Mucosa of rectum (tissue), 2 donors: ENCODE results near the gene SLC38A1.
A peak's percentile ranks its signal among the peaks of the same experiment; 100 is the strongest.

Source experiments
- H3K27ac ChIP-seq, 2 donors: one replicate each; pipeline ENCODE4 v1.7.0; 2013; ENCODE audit warnings: inconsistent platforms in 2 of 2, low read depth in 2 of 2, low read length in 2 of 2
- H3K27me3 ChIP-seq, 2 donors: one replicate each; pipeline ENCODE4 v1.7.0; 2013; ENCODE audit warnings: low read length in 2 of 2; ENCODE audit not compliant: control insufficient read depth in 2 of 2, insufficient read depth in 2 of 2
- H3K36me3 ChIP-seq, 2 donors: one replicate each; pipeline ENCODE4 v1.7.0; 2013; ENCODE audit warnings: low read length in 2 of 2; ENCODE audit not compliant: control insufficient read depth in 2 of 2, insufficient read depth in 2 of 2
- H3K4me1 ChIP-seq, 2 donors: one replicate each; pipeline ENCODE4 v1.7.0; 2013; ENCODE audit warnings: low read length in 2 of 2, mild to moderate bottlenecking in 1 of 2; ENCODE audit not compliant: control insufficient read depth in 2 of 2, insufficient read depth in 2 of 2
- H3K4me3 ChIP-seq, 2 donors: one replicate each; pipeline ENCODE4 v1.7.0; 2013; ENCODE audit warnings: low read length in 2 of 2
- H3K9ac ChIP-seq, 2 donors: one replicate each; pipeline ENCODE4 v1.7.0; 2013; ENCODE audit warnings: low read length in 2 of 2, low read depth in 1 of 2, mild to moderate bottlenecking in 1 of 2
- H3K9me3 ChIP-seq, 2 donors: one replicate each; pipeline ENCODE4 v1.7.0; 2013; ENCODE audit warnings: low read length in 2 of 2; ENCODE audit not compliant: control insufficient read depth in 2 of 2
- donor health status: healthy.
- donor health status: Normal muscosa, but diverticular disease.

The SLC38A1 gene

GRCh38 chr12:46158501-46158900, 110.3 kb downstream of the SLC38A1 start:
- no peaks in the 10 kb centered on the region for H3K27me3 ChIP-seq
- H3K4me3 ChIP-seq, result no peak overlapping the region
- H3K9me3 ChIP-seq, result no peaks in the 10 kb centered on the region
- no peak overlapping the region for H3K9ac ChIP-seq
- H3K36me3 ChIP-seq, result no peaks in the 10 kb centered on the region
- H3K4me1 ChIP-seq, result peaks cover 0 to 8% of the 10 kb centered on the region in 2 donors
- no peak overlapping the region for H3K27ac ChIP-seq

- Histone ChIP-seq H3K4me1 (peaks cover 0 to 8% of the 10 kb centered on the region in 2 donors), H3K9ac (no peak overlapping the region), H3K27ac (no peak overlapping the region)
Observed at GRCh38 chr12:46154221-46154985, 114.4 kb downstream of the SLC38A1 start.

GRCh38 chr12:46153268-46153872, 115.5 kb downstream of the SLC38A1 start:
- H3K27ac ChIP-seq, result no peak overlapping the region
- no peaks in the 10 kb centered on the region for H3K9me3 ChIP-seq
- H3K27me3 ChIP-seq, result no peaks in the 10 kb centered on the region
- H3K9ac ChIP-seq, result no peak overlapping the region
- H3K4me3 ChIP-seq, result no peak overlapping the region
- peaks cover 2 to 14% of the 10 kb centered on the region in 2 donors for H3K4me1 ChIP-seq
- H3K36me3 ChIP-seq, result no peaks in the 10 kb centered on the region

More at GRCh38 chr12:46154221-46154985, 114.4 kb downstream of the SLC38A1 start:
- Histone ChIP-seq H3K27me3 (no peaks in the 10 kb centered on the region), H3K4me3 (no peak overlapping the region), H3K36me3 (no peaks in the 10 kb centered on the region), H3K9me3 (no peaks in the 10 kb centered on the region)

- no peaks in the 10 kb centered on the region for H3K27me3 ChIP-seq
- H3K27ac ChIP-seq, result no peak overlapping the region
- peaks cover 4 to 19% of the 10 kb centered on the region in 2 donors for H3K4me1 ChIP-seq
- H3K9ac ChIP-seq, result no peak overlapping the region
- no peaks in the 10 kb centered on the region for H3K36me3 ChIP-seq
- H3K4me3 ChIP-seq, result no peak overlapping the region
- H3K9me3 ChIP-seq, result no peaks in the 10 kb centered on the region
Observed at GRCh38 chr12:46152456-46152855, 116.4 kb downstream of the SLC38A1 start.

- no peaks in the 10 kb centered on the region for H3K36me3 ChIP-seq
- no peaks in the 10 kb centered on the region for H3K27me3 ChIP-seq
- peak overlapping the region; percentile 26 to 49 for H3K27ac ChIP-seq
- no peak overlapping the region for H3K4me3 ChIP-seq
- no peak overlapping the region for H3K9ac ChIP-seq
- H3K9me3 ChIP-seq, result no peaks in the 10 kb centered on the region
- peaks cover 4 to 19% of the 10 kb centered on the region in 2 donors for H3K4me1 ChIP-seq
Observed at GRCh38 chr12:46150735-46151134, 118.1 kb downstream of the SLC38A1 start.

- H3K4me3 ChIP-seq, result peak overlapping the region in 1 of 2 donors; percentile 13
Observed at GRCh38 chr12:46149905-46150304, 118.9 kb downstream of the SLC38A1 start.

GRCh38 chr12:46149079-46149464, 119.8 kb downstream of the SLC38A1 start:
- Histone ChIP-seq H3K27ac (peak overlapping the region in 1 of 2 donors; percentile 3), H3K27me3 (no peaks in the 10 kb centered on the region), H3K9me3 (no peaks in the 10 kb centered on the region), H3K4me3 (no peak overlapping the region), H3K36me3 (no peaks in the 10 kb centered on the region), H3K4me1 (peaks cover 4 to 19% of the 10 kb centered on the region in 2 donors), H3K9ac (no peak overlapping the region)

More at GRCh38 chr12:46149905-46150304, 118.9 kb downstream of the SLC38A1 start:
- Histone ChIP-seq H3K4me1 (peaks cover 4 to 19% of the 10 kb centered on the region in 2 donors), H3K27me3 (no peaks in the 10 kb centered on the region), H3K9ac (no peak overlapping the region), H3K36me3 (no peaks in the 10 kb centered on the region), H3K9me3 (no peaks in the 10 kb centered on the region), H3K27ac (peak overlapping the region in 1 of 2 donors; percentile 25)

GRCh38 chr12:46148327-46149078, 120.3 kb downstream of the SLC38A1 start:
- Histone ChIP-seq H3K9me3 (no peaks in the 10 kb centered on the region), H3K4me3 (no peak overlapping the region), H3K9ac (no peak overlapping the region), H3K36me3 (no peaks in the 10 kb centered on the region), H3K27me3 (no peaks in the 10 kb centered on the region), H3K4me1 (peaks cover 4 to 19% of the 10 kb centered on the region in 2 donors), H3K27ac (peak overlapping the region in 1 of 2 donors; percentile 3)

- peaks cover 4 to 16% of the 10 kb centered on the region in 2 donors for H3K4me1 ChIP-seq
- no peak overlapping the region for H3K4me3 ChIP-seq
- no peak overlapping the region for H3K9ac ChIP-seq
- no peaks in the 10 kb centered on the region for H3K36me3 ChIP-seq
- H3K27ac ChIP-seq, result no peak overlapping the region
- H3K27me3 ChIP-seq, result peaks cover 0 to 4% of the 10 kb centered on the region in 2 donors
- H3K9me3 ChIP-seq, result no peaks in the 10 kb centered on the region
Observed at GRCh38 chr12:46147144-46147543, 121.7 kb downstream of the SLC38A1 start.

GRCh38 chr12:46145881-46146280, 123.0 kb downstream of the SLC38A1 start:
- H3K9ac ChIP-seq, result no peak overlapping the region
- H3K4me3 ChIP-seq, result no peak overlapping the region
- no peaks in the 10 kb centered on the region for H3K9me3 ChIP-seq
- no peaks in the 10 kb centered on the region for H3K36me3 ChIP-seq
- H3K4me1 ChIP-seq, result peaks cover 4 to 16% of the 10 kb centered on the region in 2 donors
- no peak overlapping the region for H3K27ac ChIP-seq
- peaks cover 0 to 4% of the 10 kb centered on the region in 2 donors for H3K27me3 ChIP-seq
